Mononuclear cell (primary cell): ENCODE measurements around the gene AGPAT2. TPM values are rescaled to one million over a fixed set of nuclear protein-coding genes. Genes with fewer than 3 reads are reported as not detected.

Source experiments
- H3K27me3 ChIP-seq: 2 replicates; pipeline ENCODE4 v1.6.0; 2011; ENCODE audit warnings: low read length, control low read depth; ENCODE audit not compliant: insufficient read depth
- H3K4me1 ChIP-seq: 2 replicates; pipeline ENCODE4 v1.5.1; 2011; ENCODE audit warnings: mild to moderate bottlenecking, low read length, control low read depth; ENCODE audit not compliant: insufficient read depth
- H3K4me3 ChIP-seq: 2 replicates; pipeline ENCODE4 v1.5.1; 2011; ENCODE audit warnings: mild to moderate bottlenecking, low read length, moderate library complexity
- H3K9me3 ChIP-seq: 2 replicates; pipeline ENCODE4 v1.5.1; 2011; ENCODE audit warnings: low read depth, mild to moderate bottlenecking, control low read depth, low read length
- total RNA-seq: library from RNA; depleted of rRNA; stranded (reverse); fragments of >200 nt; gene quantifications from one replicate; pipeline ENCODE4 v1.2.3, GENCODE V29; 2012

The AGPAT2 gene
- total RNA-seq, 1 donor, result 18.7 TPM

- no peak overlapping the region for H3K4me3 ChIP-seq
- H3K4me1 ChIP-seq, result no peaks in the 10 kb centered on the region
- no peaks in the 10 kb centered on the region for H3K9me3 ChIP-seq
- peaks cover 9% of the 10 kb centered on the region for H3K27me3 ChIP-seq
These were observed 16.5 kb downstream of the AGPAT2 start for GRCh38 chr9:136670576-136671253.

GRCh38 chr9:136669791-136670464, 17.3 kb downstream of the AGPAT2 start:
- H3K27me3 ChIP-seq, result peaks cover 13% of the 10 kb centered on the region
- peaks cover 4% of the 10 kb centered on the region for H3K4me1 ChIP-seq
- no peaks in the 10 kb centered on the region for H3K9me3 ChIP-seq
- H3K4me3 ChIP-seq, result no peak overlapping the region

GRCh38 chr9:136668983-136669790, 18.1 kb downstream of the AGPAT2 start:
- H3K4me3 ChIP-seq, result no peak overlapping the region
- peaks cover 21% of the 10 kb centered on the region for H3K27me3 ChIP-seq
- no peaks in the 10 kb centered on the region for H3K9me3 ChIP-seq
- peaks cover 6% of the 10 kb centered on the region for H3K4me1 ChIP-seq

GRCh38 chr9:136667940-136668760, 19.1 kb downstream of the AGPAT2 start:
- Histone ChIP-seq H3K9me3 (no peaks in the 10 kb centered on the region), H3K4me1 (peaks cover 6% of the 10 kb centered on the region), H3K27me3 (peaks cover 30% of the 10 kb centered on the region), H3K4me3 (no peak overlapping the region)

GRCh38 chr9:136667214-136667939, 19.9 kb downstream of the AGPAT2 start:
- Histone ChIP-seq H3K9me3 (no peaks in the 10 kb centered on the region), H3K4me1 (peaks cover 6% of the 10 kb centered on the region), H3K4me3 (no peak overlapping the region), H3K27me3 (peaks cover 35% of the 10 kb centered on the region)

- H3K4me1 ChIP-seq, result peaks cover 6% of the 10 kb centered on the region
- no peaks in the 10 kb centered on the region for H3K9me3 ChIP-seq
- no peak overlapping the region for H3K4me3 ChIP-seq
- peaks cover 39% of the 10 kb centered on the region for H3K27me3 ChIP-seq
These were observed 20.7 kb downstream of the AGPAT2 start for GRCh38 chr9:136666372-136667213.

GRCh38 chr9:136665704-136666371, 21.4 kb downstream of the AGPAT2 start:
- H3K9me3 ChIP-seq, result no peaks in the 10 kb centered on the region
- peaks cover 41% of the 10 kb centered on the region for H3K27me3 ChIP-seq
- H3K4me3 ChIP-seq, result no peak overlapping the region
- peaks cover 6% of the 10 kb centered on the region for H3K4me1 ChIP-seq

- Histone ChIP-seq H3K4me1 (peaks cover 6% of the 10 kb centered on the region), H3K27me3 (peaks cover 47% of the 10 kb centered on the region), H3K9me3 (no peaks in the 10 kb centered on the region), H3K4me3 (no peak overlapping the region)
These were observed 22.1 kb downstream of the AGPAT2 start for GRCh38 chr9:136665111-136665703.

- H3K4me1 ChIP-seq, result peaks cover 7% of the 10 kb centered on the region
- H3K4me3 ChIP-seq, result no peak overlapping the region
- no peaks in the 10 kb centered on the region for H3K9me3 ChIP-seq
- H3K27me3 ChIP-seq, result peaks cover 53% of the 10 kb centered on the region
These were observed 23.0 kb downstream of the AGPAT2 start for GRCh38 chr9:136664000-136664915.

- H3K4me3 ChIP-seq, result no peak within 1 kb of the TSS
- H3K4me1 ChIP-seq, result peaks cover 18% of the 10 kb centered on the region
- no peaks in the 10 kb centered on the region for H3K9me3 ChIP-seq
- H3K27me3 ChIP-seq, result peaks cover 67% of the 10 kb centered on the region
These were observed 24.3 kb downstream of the AGPAT2 start, which contains the start of gene EGFL7 for GRCh38 chr9:136662656-136663581. EGFL7 (plus strand) TSS chr9:136662916; CDS start chr9:136668283, 5,367 bp downstream.

GRCh38 chr9:136662326-136662655, 25.0 kb downstream of the AGPAT2 start:
- Histone ChIP-seq H3K9me3 (no peaks in the 10 kb centered on the region), H3K27me3 (peaks cover 70% of the 10 kb centered on the region), H3K4me3 (no peak overlapping the region), H3K4me1 (peaks cover 18% of the 10 kb centered on the region)
